Measurements from ENCODE around the gene AGPAT1. TPM values are rescaled to one million over a fixed set of nuclear protein-coding genes. Genes with fewer than 3 reads are reported as not detected.

The AGPAT1 gene
- total RNA-seq, 2 experiments from 2014 or later: 30.8 to 33.6 TPM

- Mint-ChIP-seq H3K27me3 (no peaks in the 10 kb centered on the region), H3K4me1 (peaks cover 19% of the 10 kb centered on the region), H3K36me3 (peaks cover 2% of the 10 kb centered on the region), H3K9me3 (no peaks in the 10 kb centered on the region), H3K4me3 (no peak overlapping the region), H3K27ac (no peak overlapping the region)
- no peak for DNase-seq
These were observed 43.8 kb downstream of the AGPAT1 start for GRCh38 chr6:32132110-32132509.

- Mint-ChIP-seq H3K27ac (no peak overlapping the region), H3K36me3 (peaks cover 2% of the 10 kb centered on the region), H3K4me3 (no peak overlapping the region), H3K9me3 (no peaks in the 10 kb centered on the region), H3K4me1 (peaks cover 24% of the 10 kb centered on the region), H3K27me3 (no peaks in the 10 kb centered on the region)
- DNase-seq: no peak
These were observed 44.4 kb downstream of the AGPAT1 start for GRCh38 chr6:32131439-32131948.

- Mint-ChIP-seq H3K9me3 (no peaks in the 10 kb centered on the region), H3K4me1 (peaks cover 28% of the 10 kb centered on the region), H3K36me3 (peaks cover 2% of the 10 kb centered on the region), H3K27ac (peak overlapping the region; percentile 94), H3K27me3 (no peaks in the 10 kb centered on the region), H3K4me3 (peak overlapping the region; percentile 99)
- no peak for DNase-seq
These were observed 46.4 kb downstream of the AGPAT1 start for GRCh38 chr6:32129297-32130088.

GRCh38 chr6:32128751-32129296 is 47.1 kb downstream of the AGPAT1 start:
- Mint-ChIP-seq H3K27me3 (no peaks in the 10 kb centered on the region), H3K4me1 (peaks cover 28% of the 10 kb centered on the region), H3K36me3 (peaks cover 2% of the 10 kb centered on the region), H3K4me3 (peak overlapping the region; percentile 99), H3K27ac (peak overlapping the region; percentile 96), H3K9me3 (no peaks in the 10 kb centered on the region)
- DNase-seq: no peak

GRCh38 chr6:32127717-32128592 is 47.9 kb downstream of the AGPAT1 start, which contains the start of gene ATF6B:
Gene ATF6B (minus strand): TSS chr6:32128246. CDS start chr6:32128207, 39 bp downstream.
- Mint-ChIP-seq H3K27me3 (no peaks in the 10 kb centered on the region), H3K27ac (peak within 1 kb of the TSS; percentile 96), H3K4me1 (peaks cover 28% of the 10 kb centered on the region), H3K36me3 (peaks cover 8% of the 10 kb centered on the region), H3K9me3 (no peaks in the 10 kb centered on the region), H3K4me3 (peak within 1 kb of the TSS; percentile 99)
- DNase-seq: peak; percentile 96

GRCh38 chr6:32127409-32127716 is 48.5 kb downstream of the AGPAT1 start:
- H3K9me3 Mint-ChIP-seq: no peaks in the 10 kb centered on the region
- H3K36me3 Mint-ChIP-seq: peaks cover 8% of the 10 kb centered on the region
- no peaks in the 10 kb centered on the region for H3K27me3 Mint-ChIP-seq
- H3K27ac Mint-ChIP-seq: peak overlapping the region; percentile 96
- DNase-seq: no peak
- H3K4me3 Mint-ChIP-seq: peak overlapping the region; percentile 99
- peaks cover 28% of the 10 kb centered on the region for H3K4me1 Mint-ChIP-seq

- H3K36me3 Mint-ChIP-seq: peaks cover 8% of the 10 kb centered on the region
- peak overlapping the region; percentile 96 for H3K27ac Mint-ChIP-seq
- peak overlapping the region; percentile 99 for H3K4me3 Mint-ChIP-seq
- H3K27me3 Mint-ChIP-seq: no peaks in the 10 kb centered on the region
- peaks cover 28% of the 10 kb centered on the region for H3K4me1 Mint-ChIP-seq
- no peaks in the 10 kb centered on the region for H3K9me3 Mint-ChIP-seq
- DNase-seq: no peak
These were observed 49.0 kb downstream of the AGPAT1 start for GRCh38 chr6:32126880-32127279.

- no peaks in the 10 kb centered on the region for H3K27me3 Mint-ChIP-seq
- peaks cover 13% of the 10 kb centered on the region for H3K36me3 Mint-ChIP-seq
- H3K4me3 Mint-ChIP-seq: no peak overlapping the region
- peaks cover 20% of the 10 kb centered on the region for H3K4me1 Mint-ChIP-seq
- H3K9me3 Mint-ChIP-seq: no peaks in the 10 kb centered on the region
- DNase-seq: no peak
- no peak overlapping the region for H3K27ac Mint-ChIP-seq
These were observed 52.2 kb downstream of the AGPAT1 start for GRCh38 chr6:32123681-32124080.

GRCh38 chr6:32120573-32121059 is 55.3 kb downstream of the AGPAT1 start:
- H3K36me3 Mint-ChIP-seq: peaks cover 11% of the 10 kb centered on the region
- H3K4me3 Mint-ChIP-seq: no peak overlapping the region
- no peak overlapping the region for H3K27ac Mint-ChIP-seq
- no peaks in the 10 kb centered on the region for H3K27me3 Mint-ChIP-seq
- H3K9me3 Mint-ChIP-seq: no peaks in the 10 kb centered on the region
- peaks cover 3% of the 10 kb centered on the region for H3K4me1 Mint-ChIP-seq
- no peak for DNase-seq

GRCh38 chr6:32118782-32119628 is 56.9 kb downstream of the AGPAT1 start:
- peak; percentile 73 for DNase-seq
- Mint-ChIP-seq H3K4me3 (no peak overlapping the region), H3K27me3 (no peaks in the 10 kb centered on the region), H3K4me1 (peaks cover 3% of the 10 kb centered on the region), H3K36me3 (peaks cover 11% of the 10 kb centered on the region), H3K27ac (no peak overlapping the region), H3K9me3 (no peaks in the 10 kb centered on the region)

Other genes starting within 250 kb of the AGPAT1 start
- gene C2, start 248.4 kb downstream of the AGPAT1 start, total RNA-seq: 1 to 10 TPM in 1 of 2 experiments, under 1 TPM in 1; 0.42 to 1.6 TPM
- gene CFB, start 230.0 kb downstream of the AGPAT1 start, total RNA-seq: under 1 TPM; 0.52 to 0.82 TPM
- 10 to 100 TPM; 73.8 to 75.5 TPM for gene NELFE, start 217.1 kb downstream of the AGPAT1 start, total RNA-seq
- gene SKIC2, start 216.9 kb downstream of the AGPAT1 start, total RNA-seq: 10 to 100 TPM; 84.6 to 90.9 TPM
- 10 to 100 TPM; 15.6 to 16.3 TPM for gene DXO, start 203.9 kb downstream of the AGPAT1 start, total RNA-seq
- 1 to 10 TPM; 2.2 to 3.2 TPM for gene C4A, start 194.0 kb downstream of the AGPAT1 start, total RNA-seq
- 1 to 10 TPM; 3.0 to 4.0 TPM for gene C4B, start 161.3 kb downstream of the AGPAT1 start, total RNA-seq
- gene CYP21A2, start 137.7 kb downstream of the AGPAT1 start, total RNA-seq: under 1 TPM in 1 of 2 experiments, not detected in 1; 0.12 TPM
- 1 to 10 TPM in 1 of 2 experiments, under 1 TPM in 1; 0.43 to 1.2 TPM for gene TNXB, start 66.7 kb downstream of the AGPAT1 start, total RNA-seq
- 10 to 100 TPM; 50.4 to 53.5 TPM for gene ATF6B, start 47.8 kb downstream of the AGPAT1 start, total RNA-seq
- 1 to 10 TPM; 5.8 to 6.8 TPM for gene FKBPL, start 45.8 kb downstream of the AGPAT1 start, total RNA-seq
- gene PRRT1, start 24.1 kb downstream of the AGPAT1 start, total RNA-seq: 1 to 10 TPM; 1.4 to 1.5 TPM
- 10 to 100 TPM; 19.5 to 24.4 TPM for gene PPT2, start 21.9 kb downstream of the AGPAT1 start, total RNA-seq
- 10 to 100 TPM; 12.8 to 14.0 TPM for gene EGFL8, start 11.5 kb downstream of the AGPAT1 start, total RNA-seq
- 10 to 100 TPM; 58.3 to 58.6 TPM for gene RNF5, start 2.3 kb upstream of the AGPAT1 start, total RNA-seq
- 10 to 100 TPM in 1 of 2 experiments, 1 to 10 TPM in 1; 9.6 to 11.5 TPM for gene AGER, start 8.2 kb upstream of the AGPAT1 start, total RNA-seq
- 10 to 100 TPM; 56.4 to 56.9 TPM for gene PBX2, start 14.1 kb upstream of the AGPAT1 start, total RNA-seq
- 10 to 100 TPM; 68.4 to 71.3 TPM for gene GPSM3, start 16.6 kb upstream of the AGPAT1 start, total RNA-seq
- gene NOTCH4, start 48.0 kb upstream of the AGPAT1 start, total RNA-seq: 1 to 10 TPM in 1 of 2 experiments, under 1 TPM in 1; 0.88 to 1.3 TPM
- gene TSBP1, start 195.8 kb upstream of the AGPAT1 start, total RNA-seq: not detected
- gene BTNL2, start 231.1 kb upstream of the AGPAT1 start, total RNA-seq: not detected

All from activated naive CD8-positive, alpha-beta T cell treated with anti-CD3 and anti-CD28 coated beads for 36 hours (primary cell).